A549 (cell line): Measurements from ENCODE around the gene TXNDC2.

Source experiments
- CEBPB ChIP-seq, 2 experiments: fragments of >200 bp in 1 of 2; sonication (Bioruptor Twin) in 1 of 2; formaldehyde crosslinking in 1 of 2; IDR thresholded peaks; 2 replicates each; pipeline ENCODE4 v1.6.1; 2012 to 2016
- CHD2 ChIP-seq: fragments of 150-350 bp; IDR thresholded peaks from 2 replicates; pipeline ENCODE4 v1.6.1; 2014; ENCODE audit warnings: low read length; ENCODE audit not compliant: partially characterized antibody
- CHD4 ChIP-seq: fragments of 200-600 bp; sonication (generic); IDR thresholded peaks from 2 replicates; pipeline ENCODE4 v1.6.1; 2016; ENCODE audit warnings: antibody characterized with exemption, mild to moderate bottlenecking, borderline replicate concordance
- CTCF ChIP-seq: fragments of >200 bp; sonication (Bioruptor Twin); formaldehyde crosslinking; IDR thresholded peaks from 3 replicates; pipeline ENCODE4 v1.5.1; 2016
- ESRRA ChIP-seq: fragments of 150-350 bp; IDR thresholded peaks from 2 replicates; pipeline ENCODE4 v1.6.1; 2014; ENCODE audit warnings: mild to moderate bottlenecking, low read length, borderline replicate concordance
- JUNB ChIP-seq: fragments of >200 bp; sonication (Bioruptor Twin); formaldehyde crosslinking; IDR thresholded peaks from 2 replicates; pipeline ENCODE4 v1.6.1; 2016
- MAZ ChIP-seq: fragments of 150-350 bp; IDR thresholded peaks from 2 replicates; pipeline ENCODE4 v1.6.1; 2014; ENCODE audit warnings: antibody characterized with exemption, low read depth, low read length, borderline replicate concordance
- NR3C1 ChIP-seq: fragments of >200 bp; sonication (Bioruptor Twin); formaldehyde crosslinking; IDR thresholded peaks from 3 replicates; pipeline ENCODE4 v1.6.1; 2017
- POLR2A ChIP-seq: IDR thresholded peaks from 2 replicates; pipeline ENCODE4 v1.6.1; 2012; ENCODE audit warnings: mild to moderate bottlenecking, low read length
- RCOR1 ChIP-seq: fragments of 150-350 bp; IDR thresholded peaks from 2 replicates; pipeline ENCODE4 v1.6.1; 2014; ENCODE audit warnings: antibody characterized with exemption, low read length, low read depth
- REST ChIP-seq: fragments of 200-600 bp; sonication (generic); IDR thresholded peaks from 2 replicates; pipeline ENCODE4 v1.6.1; 2016; ENCODE audit warnings: antibody characterized with exemption, mild to moderate bottlenecking, moderate library complexity
- RFX5 ChIP-seq: fragments of 450-650 bp; IDR thresholded peaks from 2 replicates; pipeline ENCODE4 v1.7.1; 2014; ENCODE audit warnings: antibody characterized with exemption, mild to moderate bottlenecking, moderate library complexity
- ZSCAN20 ChIP-seq: fragments of 250-450 bp; sonication (Bioruptor Pico); IDR thresholded peaks from 2 replicates; pipeline ENCODE4 v1.8.0; 2022; ENCODE audit warnings: mild to moderate bottlenecking, moderate library complexity
- TF ChIP-seq, protein P1 (sequence below): IDR thresholded peaks from 2 replicates; pipeline ENCODE4 v1.6.1; 2012

- TF ChIP-seq CTCF: no peak
- no peak for TF ChIP-seq REST
- no peak for TF ChIP-seq POLR2A
- TF ChIP-seq MAZ: no peak
- no peak for TF ChIP-seq ESRRA
- no peak for TF ChIP-seq ZSCAN20 (CRISPR knock-in tag)
- TF ChIP-seq, protein P1, sequence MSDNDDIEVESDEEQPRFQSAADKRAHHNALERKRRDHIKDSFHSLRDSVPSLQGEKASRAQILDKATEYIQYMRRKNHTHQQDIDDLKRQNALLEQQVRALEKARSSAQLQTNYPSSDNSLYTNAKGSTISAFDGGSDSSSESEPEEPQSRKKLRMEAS: no peak
- no peak for TF ChIP-seq CHD4
- TF ChIP-seq CEBPB (IDR thresholded peaks at IDR 0.05): no peak
- no peak for TF ChIP-seq CHD2
- TF ChIP-seq NR3C1: no peak
- no peak for TF ChIP-seq RCOR1
- TF ChIP-seq RFX5: no peak
- TF ChIP-seq JUNB: no peak
Measured at GRCh38 chr18:9934274-9934673, 48.5 kb downstream of the TXNDC2 start.
